H7 (cell line): ENCODE data around the gene SUGP2. TPM values are rescaled to one million over a fixed set of nuclear protein-coding genes. Genes with fewer than 3 reads are reported as not detected.
"Not testable (repeated sequence)": the region's sequence is repeated elsewhere in the genome, so short reads cannot be mapped to it uniquely, and the experiment has no call there.

Experiments used
- DNase-seq: peaks from one replicate; pipeline ENCODE4 v3.0.0; 2012
- H3K27me3 ChIP-seq: 2 replicates; pipeline ENCODE4 v1.6.0; 2011; ENCODE audit warnings: mild to moderate bottlenecking, low read length; ENCODE audit not compliant: control insufficient read depth, insufficient read depth
- H3K36me3 ChIP-seq: replicated peaks from 2 replicates; pipeline ENCODE4 v1.5.1; 2011; ENCODE audit warnings: low read length; ENCODE audit not compliant: control insufficient read depth, insufficient read depth
- H3K4me3 ChIP-seq: 2 replicates; pipeline ENCODE4 v1.5.1; 2011; ENCODE audit warnings: low read depth, mild to moderate bottlenecking, control low read depth, low read length, moderate library complexity; ENCODE audit not compliant: insufficient read depth
- total RNA-seq: library from RNA; depleted of rRNA; stranded (reverse); fragments of >200 nt; shearing (Covaris generic); gene quantifications from 2 replicates; pipeline ENCODE4 v1.2.3, GENCODE V29; 2014

The SUGP2 gene
- total RNA-seq, 1 experiment from 2014 or later = 54.5 TPM

DNA sequence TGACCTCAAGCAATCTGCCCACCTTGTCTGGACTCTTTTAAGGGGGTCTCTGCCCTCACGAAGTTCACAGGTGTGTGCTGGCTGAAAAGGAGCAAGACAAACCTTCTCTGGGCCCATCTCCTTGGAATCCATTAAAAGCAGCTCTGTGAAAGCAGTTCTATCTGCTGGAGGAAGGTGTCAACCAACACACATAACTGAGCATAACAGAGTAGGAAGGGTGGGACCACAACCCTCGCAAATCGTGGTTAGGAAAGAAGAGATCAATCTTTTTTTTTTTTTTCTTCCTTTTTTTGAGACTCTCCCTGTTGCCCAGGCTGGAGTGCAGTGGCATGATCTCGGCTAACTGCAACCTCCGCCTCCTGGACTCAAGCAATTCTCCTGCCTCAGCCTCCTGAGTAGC, 1.4 kb downstream of the SUGP2 start:
- Histone ChIP-seq H3K27me3 (no peaks in the 10 kb centered on the region), H3K36me3 (peaks cover 21% of the 10 kb centered on the region), H3K4me3 (no peak overlapping the region)
- peak; percentile 26 for DNase-seq

- H3K36me3 ChIP-seq = peaks cover 45% of the 10 kb centered on the region
- H3K4me3 ChIP-seq = no peak overlapping the region
- DNase-seq = no peak
- H3K27me3 ChIP-seq = no peaks in the 10 kb centered on the region
These were observed 4.8 kb downstream of the SUGP2 start for GRCh38 chr19:19028526-19028925.

- Histone ChIP-seq H3K27me3 (no peaks in the 10 kb centered on the region), H3K4me3 (no peak overlapping the region), H3K36me3 (peaks cover 56% of the 10 kb centered on the region)
- no peak for DNase-seq
These were observed 6.1 kb downstream of the SUGP2 start for GRCh38 chr19:19027228-19027627.

DNA sequence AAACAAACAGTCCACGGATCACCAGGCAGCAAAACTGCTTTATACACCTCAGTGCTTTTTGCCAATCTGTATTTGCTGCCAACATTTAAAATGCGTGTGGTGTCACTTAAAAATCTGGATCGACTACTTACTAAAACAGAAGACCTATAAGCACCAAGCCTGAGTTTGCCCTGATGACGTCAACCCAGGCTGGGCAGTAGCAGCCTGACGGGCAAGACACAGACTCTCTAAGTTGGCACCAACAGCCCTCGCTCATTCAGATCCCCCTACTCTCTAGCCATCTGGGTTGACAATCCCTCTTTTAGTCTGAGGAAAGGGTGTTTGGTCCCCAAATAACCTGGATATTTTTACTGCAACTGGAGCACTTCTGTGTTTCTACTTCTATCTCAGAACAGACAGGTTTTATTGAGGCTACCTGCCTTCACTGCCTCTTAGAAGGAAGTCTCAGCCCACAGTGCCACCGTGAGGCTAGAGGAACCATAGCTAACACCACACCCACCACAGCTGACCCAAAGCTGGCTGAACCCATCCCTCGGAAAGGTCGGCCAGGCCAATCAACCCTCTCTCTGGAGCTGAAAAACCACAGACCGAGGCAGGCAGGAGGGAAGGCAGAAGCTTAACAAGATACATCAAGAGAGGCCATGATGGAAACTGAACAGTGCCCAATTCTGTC, 6.9 kb downstream of the SUGP2 start:
- no peak overlapping the region for H3K4me3 ChIP-seq
- peak; percentile 3 for DNase-seq
- H3K27me3 ChIP-seq = no peaks in the 10 kb centered on the region
- peaks cover 56% of the 10 kb centered on the region for H3K36me3 ChIP-seq

GRCh38 chr19:19025861-19026260, 7.5 kb downstream of the SUGP2 start:
- peaks cover 55% of the 10 kb centered on the region for H3K36me3 ChIP-seq
- no peak overlapping the region for H3K4me3 ChIP-seq
- peak; percentile 2 for DNase-seq
- H3K27me3 ChIP-seq = no peaks in the 10 kb centered on the region

- not testable (repeated sequence) for DNase-seq, H3K27me3 ChIP-seq, H3K4me3 ChIP-seq
- H3K36me3 ChIP-seq = peaks cover 57% of the 10 kb centered on the region
These were observed 9.9 kb downstream of the SUGP2 start for GRCh38 chr19:19023376-19023775.

- no peak for DNase-seq
- no peaks in the 10 kb centered on the region for H3K27me3 ChIP-seq
- peaks cover 57% of the 10 kb centered on the region for H3K36me3 ChIP-seq
- H3K4me3 ChIP-seq = no peak overlapping the region
These were observed 10.8 kb downstream of the SUGP2 start for GRCh38 chr19:19022380-19022961.

GRCh38 chr19:19021115-19021514, 12.2 kb downstream of the SUGP2 start:
- no peaks in the 10 kb centered on the region for H3K27me3 ChIP-seq
- H3K36me3 ChIP-seq = peaks cover 53% of the 10 kb centered on the region
- no peak overlapping the region for H3K4me3 ChIP-seq
- no peak for DNase-seq

DNA sequence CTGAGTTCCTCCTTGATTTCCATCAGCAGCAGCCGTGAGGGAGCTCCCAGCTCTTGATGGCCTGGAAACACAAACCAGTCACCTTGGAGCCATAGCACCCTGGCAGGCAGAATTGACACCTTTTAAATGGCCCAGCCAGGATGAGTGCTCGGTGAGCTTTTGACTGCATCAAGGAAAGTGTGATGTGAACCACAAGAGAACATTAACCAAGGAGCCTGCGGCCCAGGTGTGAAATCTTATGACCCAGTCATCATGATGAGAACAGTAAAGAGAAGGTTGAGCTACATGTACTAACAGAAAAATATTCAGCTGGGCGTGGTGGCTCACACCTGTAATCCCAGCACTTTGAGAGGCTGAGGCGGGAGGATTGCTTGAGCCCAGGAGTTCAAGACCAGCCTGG, 22.8 kb downstream of the SUGP2 start:
- Histone ChIP-seq H3K36me3 (peaks cover 47% of the 10 kb centered on the region), H3K27me3 (no peaks in the 10 kb centered on the region), H3K4me3 (no peak overlapping the region)
- no peak for DNase-seq

DNA sequence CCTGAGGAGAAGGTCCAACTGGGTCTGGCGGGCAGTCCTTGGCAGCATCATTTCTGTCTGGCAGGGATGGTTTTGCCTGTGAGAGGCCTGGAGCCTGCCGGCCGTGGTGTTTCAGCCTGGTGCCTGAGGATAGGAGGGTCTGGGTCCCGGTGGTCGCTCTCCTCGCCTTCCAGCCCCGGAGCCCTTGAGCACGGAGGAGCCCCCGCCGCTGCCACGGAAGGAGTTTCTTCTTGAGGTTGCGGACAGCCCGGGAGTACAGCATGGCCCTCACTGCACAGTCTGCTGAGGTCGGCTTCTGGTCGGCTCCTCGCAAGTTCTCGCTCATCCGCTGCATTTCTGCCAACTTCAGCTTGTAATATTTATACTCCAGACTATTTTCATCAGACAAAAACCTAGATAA, 23.4 kb downstream of the SUGP2 start:
- H3K36me3 ChIP-seq = peaks cover 49% of the 10 kb centered on the region
- no peak for DNase-seq

DNA sequence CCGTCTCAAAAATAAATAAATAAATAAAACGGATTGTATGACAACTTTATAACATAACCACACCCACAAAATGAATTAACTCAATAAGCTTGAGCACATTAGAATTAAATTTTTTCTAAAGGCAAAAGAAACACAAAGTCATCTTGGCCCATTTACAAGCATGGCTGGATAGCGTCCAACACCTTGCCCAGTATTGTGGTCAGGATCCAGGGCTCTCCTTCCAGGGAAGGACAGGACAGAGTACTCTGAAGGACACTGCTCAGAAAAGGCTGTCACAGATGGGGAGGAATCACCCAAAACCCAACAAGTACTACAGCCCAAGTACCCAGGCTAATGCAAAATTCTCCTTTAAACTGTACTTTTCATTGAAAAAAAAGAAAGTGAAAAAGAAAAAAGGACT, 27.1 kb downstream of the SUGP2 start:
- Histone ChIP-seq H3K4me3 (no peak overlapping the region), H3K27me3 (no peaks in the 10 kb centered on the region), H3K36me3 (peaks cover 59% of the 10 kb centered on the region)
- no peak for DNase-seq

More for the DNA sequence above, 23.4 kb downstream of the SUGP2 start:
- no peak overlapping the region for H3K4me3 ChIP-seq
- H3K27me3 ChIP-seq = no peaks in the 10 kb centered on the region

DNA sequence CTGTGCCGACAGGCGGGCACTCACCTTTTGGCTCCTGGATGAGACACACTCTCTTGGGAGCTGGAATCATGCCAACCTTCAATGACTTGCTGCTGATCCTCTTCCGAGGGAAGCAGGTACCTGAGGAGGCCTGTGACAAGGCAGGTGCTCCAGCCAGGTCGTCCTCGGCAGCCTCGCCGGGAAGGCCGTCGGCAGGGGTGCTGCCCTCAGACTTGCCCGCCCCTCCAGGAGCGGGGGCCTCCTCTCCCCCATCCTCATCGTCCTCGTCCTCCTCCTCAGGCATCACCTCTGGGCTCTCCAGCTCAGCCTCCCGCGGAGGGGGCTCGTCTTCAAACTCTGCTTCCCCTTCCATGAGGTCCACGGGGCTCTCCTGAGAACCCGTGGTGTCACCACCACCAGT, 29.2 kb downstream of the SUGP2 start:
- H3K36me3 ChIP-seq = peaks cover 61% of the 10 kb centered on the region
- no peak for DNase-seq
- H3K4me3 ChIP-seq = no peak overlapping the region
- H3K27me3 ChIP-seq = no peaks in the 10 kb centered on the region

- DNase-seq = peak; percentile 65
- Histone ChIP-seq H3K4me3 (no peak overlapping the region), H3K27me3 (no peaks in the 10 kb centered on the region), H3K36me3 (peaks cover 44% of the 10 kb centered on the region)
These were observed 33.3 kb downstream of the SUGP2 start for GRCh38 chr19:18999896-19000620.

GRCh38 chr19:18999016-18999758, 34.1 kb downstream of the SUGP2 start:
- DNase-seq = no peak
- Histone ChIP-seq H3K4me3 (no peak overlapping the region), H3K36me3 (peaks cover 43% of the 10 kb centered on the region), H3K27me3 (no peaks in the 10 kb centered on the region)
